ENCODE data around the gene IPO11. TPM values are rescaled to one million over a fixed set of nuclear protein-coding genes. Genes with fewer than 3 reads are reported as not detected.
"Not testable (repeated sequence)": the region's sequence is repeated elsewhere in the genome, so short reads cannot be mapped to it uniquely, and the experiment has no call there.

Gene IPO11
- total RNA-seq, 2 experiments from 2014 or later: 76.1 to 78.7 TPM

DNA sequence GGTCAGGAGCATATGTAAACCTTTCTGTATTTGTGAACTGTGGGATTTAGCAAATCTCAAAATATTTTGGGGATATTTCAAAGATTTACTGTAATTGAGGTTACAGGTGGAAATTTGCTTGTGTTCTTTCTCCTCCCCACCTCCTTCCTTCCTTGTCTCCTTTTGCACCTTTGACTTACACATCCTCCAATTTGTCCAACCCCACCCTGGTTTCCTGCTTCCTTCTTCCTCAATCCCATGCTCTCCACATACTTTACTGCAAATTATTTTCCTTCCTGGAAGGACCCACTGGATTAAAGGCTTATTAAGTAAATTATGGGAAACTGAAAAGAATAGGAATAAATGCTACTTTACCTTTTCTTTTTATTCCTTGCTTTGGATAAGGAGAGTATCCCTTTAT is 91.6 kb downstream of the IPO11 start:
- POLR2A ChIA-PET: no interaction called here
- CTCF ChIA-PET: no interaction called here

DNA sequence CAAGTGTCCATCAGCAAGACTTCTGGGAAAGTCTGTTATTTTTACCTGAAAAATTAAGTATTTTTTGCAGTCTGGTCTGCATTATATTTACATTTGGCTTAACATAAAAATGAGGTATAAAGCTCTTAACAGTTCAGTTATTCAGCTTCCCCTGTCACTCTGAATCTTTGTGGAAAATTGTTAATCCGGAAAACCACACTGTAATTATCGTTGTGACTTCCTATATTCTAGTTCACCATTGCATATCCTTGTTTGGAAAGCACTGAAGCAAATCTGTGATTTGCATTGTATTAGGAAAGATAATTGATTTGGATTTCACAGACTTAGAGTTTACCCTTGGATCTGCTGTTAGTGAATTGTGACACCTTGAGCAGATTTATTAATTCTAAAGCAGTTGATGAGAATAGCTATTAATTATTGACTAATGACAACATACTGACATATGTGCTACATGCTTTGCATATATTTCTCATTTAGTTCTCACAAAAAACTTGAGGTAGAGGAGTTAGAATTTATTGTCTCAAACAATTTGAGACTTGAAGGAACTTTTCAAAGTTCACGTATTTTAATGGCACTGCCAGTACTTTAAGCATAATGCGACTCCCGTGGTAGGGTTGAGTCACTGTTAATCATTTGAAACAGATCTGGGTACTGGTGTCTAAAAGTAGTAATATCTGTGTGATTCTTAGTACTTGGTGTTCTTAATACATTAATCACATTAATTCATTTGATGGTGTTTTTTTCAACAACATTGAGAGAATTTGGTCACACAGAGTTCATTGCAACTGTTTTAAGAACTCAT is 94.3 kb downstream of the IPO11 start:
- ChIA-PET CTCF (no interaction called here), POLR2A (no interaction called here)

DNA sequence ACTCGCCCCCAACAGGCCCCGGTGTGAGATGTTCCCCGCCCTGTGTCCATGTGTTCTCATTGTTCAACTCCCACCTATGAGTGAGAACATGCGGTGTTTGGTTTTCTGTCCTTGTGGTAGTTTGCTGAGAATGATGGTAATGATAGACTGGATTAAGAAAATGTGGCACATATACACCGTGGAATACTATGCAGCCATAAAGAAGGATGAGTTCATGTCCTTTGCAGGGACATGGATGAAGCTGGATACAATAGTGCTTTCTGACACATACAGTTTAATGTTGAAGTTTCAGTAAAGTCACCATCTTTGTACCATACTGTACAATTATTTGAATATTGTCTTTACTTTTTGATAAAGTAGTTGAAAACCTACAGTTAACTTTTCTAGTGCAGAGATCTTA is 96.2 kb downstream of the IPO11 start:
- POLR2A ChIA-PET, CTCF ChIA-PET: not testable (repeated sequence)

DNA sequence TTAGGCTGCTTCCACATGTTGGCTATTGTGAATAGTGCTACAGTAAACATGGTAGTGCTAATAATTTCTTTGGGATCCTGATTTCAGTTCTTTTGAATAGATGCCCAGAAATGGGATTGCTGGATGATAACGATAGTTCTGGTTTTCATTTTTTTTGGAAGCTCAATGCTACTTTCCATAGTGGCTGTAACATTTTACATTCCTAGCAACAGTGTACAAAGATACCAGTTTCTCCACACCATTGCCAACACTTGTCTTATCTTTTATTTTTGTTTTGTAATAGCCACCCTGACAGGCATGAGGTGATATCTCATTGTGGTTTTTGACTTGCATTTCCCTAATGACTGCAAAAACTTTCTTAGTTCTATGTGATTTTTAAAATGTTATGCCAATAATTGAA is 97.2 kb downstream of the IPO11 start:
- ChIA-PET POLR2A (no interaction called here), CTCF (no interaction called here)

DNA sequence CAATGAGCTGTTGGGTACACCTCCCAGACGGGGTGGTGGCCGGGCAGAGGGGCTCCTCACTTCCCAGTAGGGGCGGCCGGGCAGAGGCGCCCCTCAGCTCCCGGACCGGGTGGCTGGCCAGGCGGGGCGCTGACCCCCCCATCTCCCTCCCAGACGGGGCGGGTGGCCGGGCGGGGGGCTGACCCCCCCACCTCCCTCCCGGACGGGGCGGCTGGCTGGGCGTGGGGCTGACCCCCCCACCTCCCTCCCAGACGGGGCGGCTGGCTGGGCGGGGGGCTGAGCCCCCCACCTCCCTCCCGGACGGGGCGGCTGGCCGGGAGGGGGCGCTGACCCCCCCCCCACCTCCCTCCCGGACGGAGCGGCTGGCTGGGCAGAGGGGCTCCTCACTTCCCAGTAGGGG is 100.5 kb downstream of the IPO11 start:
- POLR2A ChIA-PET, CTCF ChIA-PET: not testable (repeated sequence)

DNA sequence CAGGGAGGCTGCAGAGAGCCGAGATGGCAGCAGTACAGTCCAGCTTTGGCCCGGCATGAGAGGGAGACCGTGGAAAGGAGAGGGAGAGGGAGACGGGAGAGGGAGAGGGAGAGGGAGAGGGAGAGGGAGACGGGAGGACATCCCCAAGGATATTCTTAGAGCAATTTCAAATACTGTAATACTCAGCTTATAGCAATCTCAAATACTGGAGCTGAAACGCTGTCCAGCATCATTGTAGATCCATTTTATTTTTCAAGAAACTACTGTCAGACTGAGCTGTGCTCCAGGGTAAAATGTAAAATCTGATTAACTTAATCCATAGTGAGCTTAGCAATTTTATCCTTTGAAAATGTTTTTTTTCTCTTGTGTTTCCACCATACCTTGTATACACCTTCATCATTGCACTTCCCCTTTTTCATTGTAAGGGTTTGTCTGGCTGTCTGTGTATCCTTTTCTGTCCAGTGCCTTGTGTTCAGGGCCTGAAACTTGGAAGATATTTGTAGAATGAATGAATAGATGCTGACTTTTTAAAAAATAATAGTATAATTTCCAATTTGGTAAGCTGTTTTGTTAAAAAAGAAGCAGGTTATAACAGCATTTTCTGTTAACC is 102.1 kb downstream of the IPO11 start:
- ChIA-PET POLR2A (no interaction called here), CTCF (no interaction called here)

DNA sequence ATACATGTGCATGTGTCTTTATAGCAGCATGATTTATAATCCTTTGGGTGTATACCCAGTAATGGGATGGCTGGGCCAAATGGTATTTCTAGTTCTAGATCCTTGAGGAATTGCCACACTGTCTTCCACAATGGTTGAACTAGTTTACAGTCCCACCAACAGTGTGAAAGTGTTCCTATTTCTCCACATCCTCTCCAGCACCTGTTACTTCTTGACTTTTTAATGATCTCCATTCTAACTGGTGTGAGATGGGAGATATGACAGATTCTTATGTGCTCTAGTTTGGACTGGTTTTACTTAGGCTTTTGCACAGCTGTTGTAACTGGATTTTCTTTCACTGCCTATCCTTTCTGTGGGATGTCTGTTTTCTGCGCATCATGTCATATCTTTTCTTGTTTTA is 108.2 kb downstream of the IPO11 start:
- CTCF ChIA-PET, POLR2A ChIA-PET: not testable (repeated sequence)

DNA sequence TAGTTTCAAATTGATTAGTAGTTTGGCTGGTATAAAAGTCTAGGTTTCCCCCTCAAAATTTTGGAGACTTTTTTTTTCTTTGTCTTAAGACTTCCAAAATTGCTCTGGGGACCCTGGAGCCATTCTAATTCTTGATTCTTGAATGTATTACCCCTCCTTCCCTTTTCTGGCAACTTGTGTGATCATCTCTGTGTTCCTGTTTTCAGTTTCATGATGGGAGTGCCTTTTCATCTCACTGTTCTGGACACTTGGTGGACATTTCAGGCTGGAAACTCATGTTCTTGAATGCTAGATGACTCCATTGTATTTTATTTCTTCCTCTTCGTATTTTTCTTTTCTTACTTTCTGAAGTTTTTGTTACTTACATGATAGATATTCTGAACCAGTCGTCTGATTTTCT is 108.8 kb downstream of the IPO11 start:
- CTCF ChIA-PET: no interaction called here

DNA sequence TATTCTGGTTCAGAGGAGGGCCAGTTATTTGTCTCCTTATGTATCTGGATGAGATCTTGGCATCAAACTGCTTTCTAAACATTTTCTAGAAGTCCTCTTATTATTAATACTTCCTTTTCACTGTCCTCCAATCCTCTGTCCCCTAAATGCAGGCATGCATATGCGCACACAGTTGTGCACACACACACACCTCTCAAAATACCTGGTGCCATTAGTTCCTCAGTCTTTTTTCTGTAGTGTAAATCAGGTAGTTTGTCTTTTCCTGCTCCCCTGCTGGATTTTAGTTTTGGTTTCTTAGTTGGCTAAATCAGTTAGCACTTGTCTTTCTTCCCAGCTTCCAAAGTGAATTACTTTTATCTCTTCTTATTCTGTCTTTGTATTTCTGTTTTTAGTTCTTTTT is 110.2 kb downstream of the IPO11 start:
- ChIA-PET POLR2A (interaction anchor here (0.7 kb wide), 1 partner anchor 69 kb away, joined by 4 read pairs; no protein-coding TSS in a partner anchor), CTCF (no interaction called here)

More for the DNA sequence above, 108.8 kb downstream of the IPO11 start:
- POLR2A ChIA-PET: no interaction called here

DNA sequence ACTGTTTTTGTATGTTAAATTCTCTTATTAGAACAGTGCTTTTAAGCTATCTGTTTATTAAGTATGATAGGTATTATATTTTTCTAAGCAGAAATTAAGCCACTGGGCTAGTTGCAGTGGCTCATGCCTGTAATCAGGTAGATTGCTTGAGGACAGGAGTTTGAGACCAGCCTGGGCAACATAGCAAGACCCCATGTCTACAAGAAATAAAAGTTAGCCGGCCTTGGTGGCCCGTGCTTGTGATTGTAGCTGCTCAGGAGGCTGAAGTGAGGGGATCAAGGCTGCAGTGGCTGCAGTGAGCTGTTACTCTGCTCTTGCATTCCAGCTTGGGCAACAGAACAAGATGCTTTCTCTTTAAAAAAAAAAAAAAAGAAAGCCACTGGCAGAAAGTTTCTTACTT is 121.0 kb downstream of the IPO11 start:
- ChIA-PET POLR2A (no interaction called here), CTCF (no interaction called here)

DNA sequence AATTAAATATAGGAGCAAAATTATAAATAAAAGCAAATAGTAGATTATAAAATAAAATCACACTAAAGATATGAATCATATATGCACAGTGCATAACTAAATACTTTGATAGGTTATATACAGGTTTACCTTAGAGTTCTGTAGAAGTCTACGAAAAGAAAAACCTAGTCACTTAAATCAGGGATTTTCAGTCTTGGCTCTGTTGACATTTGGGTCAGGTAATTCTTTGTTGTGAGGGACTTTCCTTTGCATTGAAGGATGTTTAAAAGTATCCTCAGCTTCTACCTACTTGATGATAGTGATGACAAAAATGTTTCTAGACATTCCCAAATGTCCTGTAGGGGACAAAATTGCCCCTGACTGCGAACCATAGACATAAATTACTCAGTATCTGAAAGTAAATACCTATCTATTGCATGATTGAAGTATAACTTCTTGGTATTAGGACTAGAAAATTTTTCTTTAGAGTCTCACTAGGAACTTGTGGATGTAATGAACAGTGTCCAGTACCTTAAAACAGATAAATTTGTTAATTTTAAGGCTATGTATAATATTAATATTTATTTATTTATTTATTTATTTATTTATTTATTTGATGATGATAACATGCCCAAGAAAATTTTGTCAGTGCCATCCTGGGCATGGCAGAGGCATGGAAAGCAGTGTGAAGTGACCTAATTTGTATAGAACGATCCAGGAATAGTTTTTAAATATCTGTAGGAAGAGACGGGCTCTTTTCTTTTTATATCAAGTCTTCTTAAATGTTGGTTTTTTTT is 122.1 kb downstream of the IPO11 start:
- POLR2A ChIA-PET: no interaction called here
- CTCF ChIA-PET: no interaction called here

DNA sequence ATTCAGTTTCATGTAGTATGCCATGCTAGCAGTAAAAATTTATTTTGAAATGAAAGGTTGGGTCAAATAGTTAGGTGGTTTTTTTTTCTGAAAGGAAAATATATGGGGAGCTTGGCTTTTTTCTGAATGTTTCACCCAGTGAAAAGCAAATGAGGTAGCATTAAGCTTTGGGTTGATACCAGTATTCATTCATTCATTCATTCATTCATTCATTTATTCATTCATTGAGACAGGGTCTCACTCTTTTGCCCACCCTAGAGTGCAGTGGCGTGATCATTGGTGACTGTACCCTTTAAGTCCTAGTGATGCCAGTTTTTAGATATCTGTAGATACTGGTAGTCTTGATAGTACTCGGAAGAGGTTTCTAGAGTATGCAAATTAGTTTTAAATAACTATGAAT is 123.7 kb downstream of the IPO11 start:
- CTCF ChIA-PET: no interaction called here
- POLR2A ChIA-PET: no interaction called here

DNA sequence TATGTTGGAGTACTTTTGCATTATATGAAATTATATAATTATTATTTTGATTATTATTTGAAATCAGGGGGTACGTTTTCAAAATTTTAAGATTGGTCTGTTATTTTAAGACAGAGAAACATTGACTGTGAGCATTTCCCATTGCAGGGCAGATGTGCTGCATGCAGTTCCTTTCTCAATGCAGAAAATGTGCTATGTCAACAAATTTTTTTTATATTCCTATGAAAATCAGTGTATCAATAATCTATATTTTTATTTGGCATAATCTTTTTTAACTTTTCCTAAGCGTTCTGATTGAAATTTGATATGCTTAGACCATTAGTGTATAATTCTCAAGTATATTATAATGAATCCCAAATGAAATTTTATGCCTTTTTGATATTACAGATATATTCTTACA is 124.2 kb downstream of the IPO11 start:
- CTCF ChIA-PET: no interaction called here
- POLR2A ChIA-PET: no interaction called here

DNA sequence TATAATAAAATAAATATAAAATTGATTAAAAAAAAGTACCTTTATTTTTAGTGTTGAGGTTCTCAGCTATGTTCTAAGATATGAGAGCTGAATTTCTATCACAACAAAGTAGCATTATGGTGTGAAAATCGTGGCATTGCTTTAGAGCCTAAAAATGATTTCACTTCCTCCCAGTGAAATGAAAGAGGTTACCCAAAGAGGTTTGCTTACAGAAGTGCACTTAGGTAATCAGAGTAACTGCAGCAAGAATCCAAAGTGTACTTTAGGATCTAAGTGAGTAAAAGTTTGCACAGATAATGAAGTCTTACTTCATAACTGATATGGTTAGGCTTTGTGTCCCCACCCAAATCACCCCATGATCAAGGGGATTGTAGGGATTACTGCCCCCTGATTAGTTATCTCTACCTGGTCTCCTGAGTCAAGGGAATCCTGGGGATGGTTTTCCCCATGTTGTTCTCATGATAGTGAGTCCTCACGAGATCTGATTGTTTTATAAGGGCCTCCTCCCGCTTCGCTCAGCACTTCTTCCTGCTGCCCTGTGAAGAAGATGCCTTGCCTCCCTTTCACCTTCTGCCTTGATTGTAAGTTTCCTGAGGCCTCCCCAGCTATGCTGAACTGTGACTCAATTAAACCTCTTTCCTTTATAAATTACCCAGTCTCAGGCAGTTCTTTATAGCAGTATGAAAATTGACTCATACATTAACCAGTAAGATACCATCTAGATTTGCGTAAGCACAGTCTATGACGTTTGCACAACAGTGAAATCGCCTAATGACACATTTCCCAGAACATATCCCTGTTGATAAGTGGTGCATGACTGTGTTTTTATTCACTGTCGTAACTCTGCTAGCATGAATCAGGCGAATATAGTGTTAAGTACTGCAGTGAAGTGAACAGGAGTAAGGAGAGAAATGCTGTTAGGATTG is 125.7 kb downstream of the IPO11 start:
- ChIA-PET CTCF (no interaction called here), POLR2A (interaction anchor here (1.0 kb wide), 1 partner anchor 36 kb away, joined by 4 read pairs; no protein-coding TSS in a partner anchor)

DNA sequence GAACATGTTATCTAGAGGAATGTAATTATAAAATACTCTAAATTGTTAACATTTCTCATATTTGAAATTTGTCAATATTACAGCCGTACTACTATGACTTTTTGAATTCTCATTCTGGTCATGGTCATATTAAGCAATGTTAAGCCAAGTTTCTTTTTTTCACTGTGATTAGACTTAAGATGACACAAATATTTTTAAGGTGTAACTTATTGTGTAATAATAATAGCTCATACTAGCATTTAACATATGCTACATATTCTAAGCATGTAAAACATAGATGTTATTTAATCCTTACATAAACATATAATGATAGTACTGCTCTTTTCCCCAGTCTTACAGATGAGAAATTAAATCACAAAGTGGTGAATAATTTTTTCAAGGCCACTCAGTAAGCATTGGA is 130.2 kb downstream of the IPO11 start:
- ChIA-PET CTCF (interaction anchor here (0.5 kb wide), 1 partner anchor 72 kb away, joined by 3 read pairs; no protein-coding TSS in a partner anchor), POLR2A (no interaction called here)

DNA sequence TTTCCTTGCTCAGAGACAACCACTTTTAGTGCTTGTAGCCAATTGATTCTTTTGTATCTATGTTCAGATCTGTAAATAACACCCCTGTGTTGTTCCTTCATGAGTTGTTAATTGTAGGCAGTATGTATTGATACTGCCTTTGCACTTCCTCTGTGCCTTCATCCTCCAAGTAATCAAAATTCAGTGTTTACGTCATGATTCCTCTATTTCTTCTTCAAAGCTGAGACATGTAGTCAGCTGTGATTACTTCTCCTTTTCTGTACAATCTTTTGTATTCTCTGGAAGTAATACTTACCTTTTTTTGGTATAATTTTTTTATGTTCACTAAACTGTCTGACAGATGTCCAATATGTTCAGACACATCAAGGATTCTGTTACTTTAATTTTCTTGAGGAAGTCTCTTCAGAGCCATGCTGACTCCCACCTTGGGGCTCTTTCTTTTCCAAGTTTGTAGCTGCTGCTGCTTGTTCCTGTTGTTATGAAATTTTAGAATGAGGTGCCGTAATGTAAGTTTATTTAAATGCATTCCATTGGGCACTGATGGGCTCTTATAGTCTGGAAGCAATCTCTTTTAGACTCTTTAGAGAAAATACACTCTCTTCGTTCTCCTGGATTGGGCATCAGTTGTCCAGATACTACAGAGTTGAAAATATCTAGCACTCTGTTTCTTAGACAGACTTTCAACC is 135.5 kb downstream of the IPO11 start:
- ChIA-PET POLR2A (no interaction called here), CTCF (interaction anchor here (0.8 kb wide), 1 partner anchor 20 kb away, joined by 4 read pairs; no protein-coding TSS in a partner anchor)

DNA sequence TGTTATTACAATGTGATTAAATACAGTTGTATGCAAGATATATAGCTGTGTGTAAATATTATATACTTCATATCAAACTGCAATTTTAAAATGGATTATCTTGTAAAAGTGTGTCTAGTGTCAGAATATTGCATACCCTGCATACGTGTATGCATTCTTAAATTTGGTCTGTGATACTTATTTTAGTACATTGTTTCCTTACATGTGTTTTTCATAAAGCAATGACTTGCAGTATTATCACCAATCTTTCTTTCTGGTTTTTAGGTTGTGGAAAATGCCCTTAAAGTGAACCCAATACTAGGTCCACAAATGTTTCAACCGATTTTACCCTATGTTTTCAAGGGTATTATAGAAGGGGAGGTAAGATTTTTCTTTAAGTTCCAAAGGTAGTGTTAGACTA is 137.5 kb downstream of the IPO11 start:
- ChIA-PET CTCF (no interaction called here), POLR2A (interaction anchor here (0.5 kb wide), 1 partner anchor 19 kb away, joined by 3 read pairs; no protein-coding TSS in a partner anchor)

DNA sequence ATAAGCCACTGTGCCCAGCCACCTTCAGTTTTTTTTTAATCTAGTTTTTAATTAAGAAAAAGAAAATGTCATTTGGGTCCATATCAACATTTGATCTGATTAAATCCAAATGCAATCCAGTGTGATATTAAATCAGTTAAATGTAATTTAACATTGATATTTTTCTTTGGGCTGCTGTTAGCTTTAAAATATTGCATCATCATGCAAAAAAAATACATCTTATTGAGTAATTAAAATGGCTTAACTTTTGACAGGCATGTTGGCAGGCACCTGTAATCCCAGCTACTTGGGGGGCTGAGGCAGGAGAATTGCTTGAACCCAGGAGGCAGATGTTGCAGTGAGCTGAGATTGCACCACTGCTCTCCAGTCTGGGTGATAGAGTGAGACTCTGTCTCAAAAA is 143.4 kb downstream of the IPO11 start:
- ChIA-PET POLR2A (no interaction called here), CTCF (interaction anchor here (0.7 kb wide), 1 partner anchor 383 kb away, joined by 3 read pairs; no protein-coding TSS in a partner anchor)

DNA sequence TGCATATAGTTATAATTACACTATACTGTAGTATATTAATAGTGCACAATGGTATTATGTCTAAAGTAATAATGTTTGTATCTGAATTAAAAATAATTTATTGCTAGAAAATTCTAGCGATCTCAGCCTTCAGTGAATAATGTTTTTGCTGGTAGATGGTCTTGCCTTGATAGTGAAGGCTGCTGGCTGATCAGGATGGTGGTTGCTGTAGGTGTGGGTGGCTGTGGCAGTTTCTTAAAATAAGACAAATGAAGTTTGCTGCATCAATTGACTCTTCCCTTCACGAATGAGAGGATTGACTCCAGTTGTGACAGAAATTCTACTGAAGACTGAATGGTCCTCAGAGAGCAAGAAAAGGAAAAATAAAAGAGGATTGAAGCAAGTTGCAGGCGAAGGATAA is 146.4 kb downstream of the IPO11 start:
- ChIA-PET POLR2A (no interaction called here), CTCF (no interaction called here)

Data from activated CD8-positive, alpha-beta memory T cell treated with anti-CD3 and anti-CD28 coated beads for 36 hours (primary cell).